IMR-90 (cell line): ENCODE data around the gene H19. TPM values are rescaled to one million over a fixed set of nuclear protein-coding genes. Genes with fewer than 3 reads are reported as not detected.

Experiments
- ATAC-seq: fragments of 200-7000 bp; cut with Tn5 transposase; 2 replicates; pipeline ENCODE4 v1.9.1; 2020; ENCODE audit warnings: low read depth, mild to moderate bottlenecking, moderate library complexity
- BruUV-seq: library from RNA; stranded (reverse); fragments of 400-500 nt; replicated peaks from 2 replicates; lab custom pipeline; 2021; lab: Mats Ljungman, UMichigan
- CTCF ChIA-PET: fragments of 300-600 bp; formaldehyde crosslinking; extraction: SDS; loops from one replicate; lab custom pipeline; 2021; ENCODE audit warnings: antibody characterized with exemption; lab: Yijun Ruan, JAX
- POLR2A ChIA-PET: fragments of 300-600 bp; sonication (Branson Sonifier 250); formaldehyde crosslinking; loops from one replicate; lab custom pipeline; 2022; ENCODE audit warnings: antibody characterized with exemption; ENCODE audit not compliant: unreplicated experiment; lab: Charles Lee
- DNase-seq: peaks from one replicate; pipeline ENCODE4 v3.0.0; 2013
- H2AFZ ChIP-seq: replicated peaks from 2 replicates; pipeline ENCODE3; 2013; ENCODE audit warnings: low read length, mild to moderate bottlenecking; ENCODE audit not compliant: poor library complexity
- H2AK5ac ChIP-seq: 2 replicates; pipeline ENCODE4 v1.6.1; 2013; ENCODE audit warnings: low read depth, low read length, inconsistent platforms
- H2AK9ac ChIP-seq: replicated peaks from 2 replicates; pipeline ENCODE3; 2013; ENCODE audit warnings: mild to moderate bottlenecking, low read depth, low read length, moderate library complexity; ENCODE audit not compliant: poor library complexity
- H2BK120ac ChIP-seq: 2 replicates; pipeline ENCODE4 v1.6.1; 2013; ENCODE audit warnings: low read depth, low read length, inconsistent platforms
- H2BK15ac ChIP-seq: 3 replicates; pipeline ENCODE4 v1.6.1; 2013; ENCODE audit warnings: low read depth, low read length, inconsistent platforms
- H2BK20ac ChIP-seq: 2 replicates; pipeline ENCODE4 v1.6.1; 2013; ENCODE audit warnings: low read depth, mild to moderate bottlenecking, inconsistent platforms, low read length, moderate library complexity
- H2BK5ac ChIP-seq: 2 replicates; pipeline ENCODE4 v1.6.1; 2013; ENCODE audit warnings: mild to moderate bottlenecking, low read depth, low read length, inconsistent platforms; ENCODE audit not compliant: poor library complexity, severe bottlenecking
- H3K14ac ChIP-seq: replicated peaks from 2 replicates; pipeline ENCODE4 v1.6.1; 2013; ENCODE audit warnings: low read depth, low read length, inconsistent platforms
- H3K18ac ChIP-seq: 2 replicates; pipeline ENCODE4 v1.6.1; 2013; ENCODE audit warnings: low read depth, low read length, control low read depth
- H3K23ac ChIP-seq: 2 replicates; pipeline ENCODE4 v1.6.1; 2013; ENCODE audit warnings: low read depth, low read length, inconsistent platforms
- H3K27ac ChIP-seq: 2 replicates; pipeline ENCODE4 v1.5.1; 2013; ENCODE audit warnings: mild to moderate bottlenecking, control low read depth, low read length; ENCODE audit not compliant: insufficient read depth
- H3K27me3 ChIP-seq: 2 replicates; pipeline ENCODE4 v1.6.1; 2013; ENCODE audit warnings: low read length; ENCODE audit not compliant: control insufficient read depth, insufficient read depth
- H3K36me3 ChIP-seq: 2 replicates; pipeline ENCODE4 v1.6.1; 2013; ENCODE audit warnings: low read length, mixed read lengths; ENCODE audit not compliant: control insufficient read depth, insufficient read depth
- H3K4ac ChIP-seq: 2 replicates; pipeline ENCODE4 v1.6.1; 2013; ENCODE audit warnings: low read depth, low read length, inconsistent platforms
- H3K4me1 ChIP-seq: 2 replicates; pipeline ENCODE4 v1.6.1; 2013; ENCODE audit warnings: low read length, mixed read lengths; ENCODE audit not compliant: control insufficient read depth, insufficient read depth
- H3K4me2 ChIP-seq: 2 replicates; pipeline ENCODE4 v1.6.1; 2013; ENCODE audit warnings: low read depth, mild to moderate bottlenecking, control low read depth, low read length, moderate library complexity
- H3K4me3 ChIP-seq: 2 replicates; pipeline ENCODE4 v1.5.1; 2013; ENCODE audit warnings: low read depth, mild to moderate bottlenecking, control low read depth, low read length, moderate library complexity; ENCODE audit not compliant: insufficient read depth
- H3K56ac ChIP-seq: 2 replicates; pipeline ENCODE4 v1.6.1; 2013; ENCODE audit warnings: low read length, inconsistent platforms; ENCODE audit not compliant: insufficient read depth; ENCODE audit errors: extremely low read depth
- H3K79me1 ChIP-seq, 2 experiments: 2 replicates each; pipeline ENCODE4 v1.6.1; 2013; ENCODE audit warnings: low read length in 2 of 2, inconsistent platforms in 1 of 2, low read depth in 1 of 2
- H3K9ac ChIP-seq: 2 replicates; pipeline ENCODE4 v1.6.1; 2013; ENCODE audit warnings: low read depth, low read length, control low read depth
- H3K9me1 ChIP-seq: 2 replicates; pipeline ENCODE4 v1.6.1; 2013; ENCODE audit warnings: low read length, inconsistent platforms; ENCODE audit not compliant: insufficient read depth
- H3K9me3 ChIP-seq: 2 replicates; pipeline ENCODE4 v1.6.1; 2013; ENCODE audit warnings: low read length; ENCODE audit not compliant: control insufficient read depth, insufficient read depth
- H4K20me1 ChIP-seq: 2 replicates; pipeline ENCODE4 v1.6.1; 2013; ENCODE audit warnings: low read length, inconsistent platforms; ENCODE audit not compliant: insufficient read depth
- H4K5ac ChIP-seq: 2 replicates; pipeline ENCODE4 v1.6.1; 2013; ENCODE audit warnings: mild to moderate bottlenecking, low read depth, low read length, control low read depth
- H4K8ac ChIP-seq, 2 experiments: 2 replicates each; pipeline ENCODE4 v1.6.1; 2013; ENCODE audit warnings: low read depth in 2 of 2, low read length in 2 of 2, control low read depth in 1 of 2, inconsistent platforms in 1 of 2
- H4K91ac ChIP-seq: 2 replicates; pipeline ENCODE4 v1.6.1; 2013; ENCODE audit warnings: low read depth, low read length, inconsistent platforms; ENCODE audit not compliant: insufficient read depth
- CHD1 ChIP-seq: IDR thresholded peaks from 2 replicates; pipeline ENCODE4 v1.6.1; 2012; ENCODE audit warnings: low read depth, low read length, improper control_type of control experiment
- FOS ChIP-seq: fragments of 150-350 bp; IDR thresholded peaks from 2 replicates; pipeline ENCODE4 v1.6.1; 2016; ENCODE audit warnings: low read depth, low read length
- MAZ ChIP-seq: IDR thresholded peaks from 2 replicates; pipeline ENCODE4 v1.6.1; 2012; ENCODE audit warnings: low read depth, mild to moderate bottlenecking, low read length, improper control_type of control experiment, moderate library complexity, borderline replicate concordance
- RAD21 ChIP-seq: IDR thresholded peaks from 2 replicates; pipeline ENCODE4 v1.6.1; 2012; ENCODE audit warnings: low read length, improper control_type of control experiment
- RFX5 ChIP-seq: IDR thresholded peaks from 2 replicates; pipeline ENCODE4 v1.8.0; 2012; ENCODE audit warnings: low read depth, mild to moderate bottlenecking, low read length, moderate library complexity
- SMC3 ChIP-seq: fragments of 150-350 bp; IDR thresholded peaks from 2 replicates; pipeline ENCODE4 v1.6.1; 2016; ENCODE audit warnings: low read depth, mild to moderate bottlenecking, antibody characterized with exemption, low read length, moderate library complexity
- WGBS, 2 experiments: methylation state at CpG; one replicate each; pipeline versions ENCODE4 v1.1.5 to v1.1.7; 2013; ENCODE audit warnings: missing lambda C conversion rate in 2 of 2; ENCODE audit not compliant: insufficient read length in 1 of 2; ENCODE audit errors: extremely low coverage in 2 of 2; 5-methylcytosine and 5-hydroxymethylcytosine counted together
- dilution Hi-C: fragments of 300-500 bp; cut with HindIII; formaldehyde crosslinking; loops from one replicate; pipeline ENCODE4 v1.14.3; 2018; ENCODE audit warnings: low sequenced_read_pairs; ENCODE audit not compliant: unreplicated experiment
- in situ Hi-C: fragments of 300-500 bp; cut with MboI; formaldehyde crosslinking; loops from 3 replicates; pipeline ENCODE4 v1.14.3; 2019; ENCODE audit warnings: low sequenced_read_pairs, inconsistent platforms, mixed read lengths
- intact Hi-C: fragments of 100-400 bp; cut with micrococcal nuclease; formaldehyde crosslinking; loops from 2 replicates; pipeline ENCODE4 v1.10.0; 2022
- polyA plus RNA-seq, 3 experiments: library from polyadenylated mRNA; depleted of rRNA; stranded (reverse); fragments of >200 nt; gene quantifications; 2 replicates each; pipeline ENCODE4 v1.2.3, GENCODE V29; 2012; ENCODE audit warnings: low replicate concordance in 1 of 3
- total RNA-seq: library from RNA; depleted of rRNA; stranded (reverse); fragments of >200 nt; gene quantifications from 2 replicates; pipeline ENCODE4 v1.2.3, GENCODE V29; 2012
- TF ChIP-seq, protein P1 (sequence below): fragments of 150-350 bp; IDR thresholded peaks from 2 replicates; pipeline ENCODE4 v1.6.1; 2016; ENCODE audit warnings: low read depth, mild to moderate bottlenecking, low read length, moderate library complexity, borderline replicate concordance
- TF ChIP-seq, protein P2 (sequence below): fragments of 150-350 bp; IDR thresholded peaks from 2 replicates; pipeline ENCODE4 v1.6.1; 2017; ENCODE audit warnings: mild to moderate bottlenecking, antibody characterized with exemption, low read length, low read depth

H19 gene
- total and polyA plus RNA-seq, 2 of the 4 experiments (the other 2 are of a cell fraction), result 0.41 TPM; not detected in 1

DNA sequence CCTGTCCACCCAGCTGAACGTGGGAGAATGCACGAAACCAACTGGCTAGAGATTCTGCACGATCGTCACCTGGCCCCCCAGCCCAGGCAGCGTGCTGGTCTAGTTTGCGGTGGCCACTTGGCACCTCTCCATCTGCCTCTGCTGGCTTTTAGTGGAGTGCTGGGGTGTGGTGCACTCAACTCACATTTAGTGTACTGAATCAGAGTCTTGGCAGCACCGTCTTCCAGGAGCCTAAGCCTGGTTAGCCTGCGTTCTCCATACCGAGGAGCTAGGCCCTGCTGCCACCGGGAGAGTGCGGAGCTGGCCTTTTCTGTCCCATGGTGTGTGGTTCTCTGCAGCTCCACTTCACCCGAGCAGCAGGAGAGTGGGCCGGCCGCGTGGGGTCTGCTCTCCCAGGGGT lies 47.7 kb downstream of the H19 start:
- Histone ChIP-seq H3K18ac (no peak overlapping the region), H2BK5ac (no peak overlapping the region), H2BK15ac (no peak overlapping the region), H3K27ac (no peak overlapping the region), H3K23ac (no peak overlapping the region), H4K5ac (no peak overlapping the region), H3K9me3 (no peaks in the 10 kb centered on the region), H4K91ac (no peak overlapping the region), H2AK9ac (no peak overlapping the region), H3K36me3 (no peaks in the 10 kb centered on the region), H2BK20ac (no peak overlapping the region), H3K27me3 (no peaks in the 10 kb centered on the region), H3K9me1 (no peaks in the 10 kb centered on the region), H4K8ac (no peak overlapping the region), H2AK5ac (no peak overlapping the region), H3K4ac (no peak overlapping the region), H3K4me2 (no peak overlapping the region), H3K79me1 (no peaks in the 10 kb centered on the region), H4K20me1 (no peaks in the 10 kb centered on the region), H3K9ac (no peak overlapping the region), H2BK120ac (no peak overlapping the region), H2AFZ (no peak overlapping the region), H3K14ac (no peak overlapping the region), H3K4me1 (no peaks in the 10 kb centered on the region), H3K4me3 (no peak overlapping the region), H3K56ac (no peak overlapping the region)
- POLR2A ChIA-PET, result no interaction called here
- ATAC-seq (no peak), DNase-seq (no peak)
- dilution Hi-C loops, result no loop called here
- TF ChIP-seq SMC3 (no peak), FOS (no peak), RFX5 (no peak), MAZ (no peak), CHD1 (no peak), RAD21 (no peak)
- TF ChIP-seq, protein P1, sequence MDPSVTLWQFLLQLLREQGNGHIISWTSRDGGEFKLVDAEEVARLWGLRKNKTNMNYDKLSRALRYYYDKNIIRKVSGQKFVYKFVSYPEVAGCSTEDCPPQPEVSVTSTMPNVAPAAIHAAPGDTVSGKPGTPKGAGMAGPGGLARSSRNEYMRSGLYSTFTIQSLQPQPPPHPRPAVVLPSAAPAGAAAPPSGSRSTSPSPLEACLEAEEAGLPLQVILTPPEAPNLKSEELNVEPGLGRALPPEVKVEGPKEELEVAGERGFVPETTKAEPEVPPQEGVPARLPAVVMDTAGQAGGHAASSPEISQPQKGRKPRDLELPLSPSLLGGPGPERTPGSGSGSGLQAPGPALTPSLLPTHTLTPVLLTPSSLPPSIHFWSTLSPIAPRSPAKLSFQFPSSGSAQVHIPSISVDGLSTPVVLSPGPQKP, result no peak
- TF ChIP-seq, protein P2, sequence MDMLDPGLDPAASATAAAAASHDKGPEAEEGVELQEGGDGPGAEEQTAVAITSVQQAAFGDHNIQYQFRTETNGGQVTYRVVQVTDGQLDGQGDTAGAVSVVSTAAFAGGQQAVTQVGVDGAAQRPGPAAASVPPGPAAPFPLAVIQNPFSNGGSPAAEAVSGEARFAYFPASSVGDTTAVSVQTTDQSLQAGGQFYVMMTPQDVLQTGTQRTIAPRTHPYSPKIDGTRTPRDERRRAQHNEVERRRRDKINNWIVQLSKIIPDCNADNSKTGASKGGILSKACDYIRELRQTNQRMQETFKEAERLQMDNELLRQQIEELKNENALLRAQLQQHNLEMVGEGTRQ, result no peak
- no CpG with 5 or more reads among the region's 15 CpGs for WGBS, 2 experiments
- intact Hi-C loops, result no loop called here
- CTCF ChIA-PET, result no interaction called here
- in situ Hi-C loops, result no loop called here
- no TSS peak for BruUV-seq
